Body of pancreas (tissue), 4 donors: ENCODE results near the gene AQP12B.

ENCODE experiments used
- CTCF ChIP-seq, 7 experiments: fragments of 450-650 bp in 4 of 7; fragments of 200-600 bp in 3 of 7; sonication (generic) in 3 of 7; IDR thresholded peaks; one replicate each; pipeline ENCODE4 v1.5.1; 2016 to 2019; ENCODE audit warnings: antibody characterized with exemption in 7 of 7
- POLR2A ChIP-seq, 3 donors: fragments of 450-650 bp; IDR thresholded peaks; one replicate each; pipeline ENCODE4 v1.6.1; 2016; ENCODE audit warnings: antibody characterized with exemption in 3 of 3, mild to moderate bottlenecking in 2 of 3

- TF ChIP-seq POLR2A (IDR thresholded peaks at IDR 0.05) (no peak), CTCF (IDR thresholded peaks at IDR 0.05) (no peak)
Measured at GRCh38 chr2:240643811-240644150, 38.9 kb downstream of the AQP12B start.
